Inferior parietal cortex (tissue), 1 donor: ENCODE measurements around the gene ZNF516.
A peak's percentile ranks its signal among the peaks of the same experiment; 100 is the strongest.

Experiments
- DNase-seq: peaks from one replicate; pipeline ENCODE4 v3.0.0-alpha.2; 2016; ENCODE audit errors: extremely low spot score

ZNF516 gene

DNA sequence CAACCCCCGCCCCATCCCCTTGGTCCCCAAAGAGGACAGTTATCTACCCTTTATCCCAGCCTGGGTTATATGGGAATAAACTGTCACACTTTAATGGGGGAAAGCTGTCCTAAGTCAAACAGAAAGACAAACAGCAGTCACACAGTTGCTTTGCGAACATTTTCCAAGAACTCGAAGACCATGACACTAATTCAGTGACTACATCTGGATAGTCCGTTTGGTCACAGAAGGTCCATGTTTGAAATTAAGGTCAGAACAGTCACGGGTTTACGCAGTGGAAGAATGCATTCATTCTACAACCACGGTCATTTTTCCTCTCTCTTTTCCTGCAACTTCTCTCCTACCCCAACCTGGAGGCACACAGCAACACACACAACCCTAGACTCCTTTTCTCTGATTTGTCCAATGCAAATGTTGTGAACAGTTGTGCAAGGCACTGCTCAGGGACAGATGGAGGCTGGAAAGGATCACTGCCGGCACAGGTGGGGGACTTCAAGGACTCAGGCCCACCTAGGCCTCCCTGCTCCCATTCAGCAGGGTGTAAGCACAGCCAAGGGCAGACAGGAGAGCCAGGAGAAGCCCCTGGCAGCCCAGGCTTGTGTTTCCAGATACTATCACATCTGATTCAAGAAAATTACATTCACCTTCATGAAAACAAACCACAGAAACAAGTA, 39.9 kb downstream of the ZNF516 start:
- no peak for DNase-seq

DNA sequence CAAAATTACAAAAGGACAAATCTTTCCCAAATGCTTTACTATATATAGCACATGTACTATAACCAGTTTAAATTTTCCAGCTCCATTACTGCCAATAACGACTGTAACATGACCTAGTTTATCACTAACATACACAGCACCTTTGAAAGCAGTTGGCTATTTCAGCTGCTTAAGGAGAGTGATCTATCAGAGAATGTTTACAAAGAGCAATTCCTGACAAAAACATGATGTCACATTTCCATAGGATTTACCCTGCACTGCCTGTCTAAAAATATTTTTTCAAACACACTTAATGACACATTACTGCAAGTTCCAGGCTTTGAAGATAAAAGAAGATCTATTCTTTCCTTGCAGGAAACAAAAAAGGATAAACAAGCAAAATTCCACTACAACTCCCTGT, 40.6 kb downstream of the ZNF516 start:
- no peak for DNase-seq

DNA sequence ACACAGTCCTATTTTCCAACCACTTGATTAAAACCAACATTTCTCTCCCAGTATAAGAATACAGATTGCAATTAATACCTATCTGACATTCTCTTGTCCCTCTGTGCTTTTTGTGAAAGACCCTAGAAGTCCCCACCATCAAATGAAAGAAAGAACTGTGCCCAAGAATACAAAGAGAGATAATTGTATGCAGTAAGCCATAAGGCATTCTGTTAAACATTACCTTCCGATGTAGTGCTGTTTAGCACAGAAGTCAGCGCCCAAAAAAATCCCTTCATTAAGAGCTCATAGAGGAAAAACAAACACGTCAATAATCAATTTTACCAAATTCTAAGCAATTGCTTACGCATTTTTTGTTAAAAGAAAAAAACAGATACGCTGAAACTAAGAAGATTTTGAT, 41.1 kb downstream of the ZNF516 start:
- DNase-seq, result no peak

DNA sequence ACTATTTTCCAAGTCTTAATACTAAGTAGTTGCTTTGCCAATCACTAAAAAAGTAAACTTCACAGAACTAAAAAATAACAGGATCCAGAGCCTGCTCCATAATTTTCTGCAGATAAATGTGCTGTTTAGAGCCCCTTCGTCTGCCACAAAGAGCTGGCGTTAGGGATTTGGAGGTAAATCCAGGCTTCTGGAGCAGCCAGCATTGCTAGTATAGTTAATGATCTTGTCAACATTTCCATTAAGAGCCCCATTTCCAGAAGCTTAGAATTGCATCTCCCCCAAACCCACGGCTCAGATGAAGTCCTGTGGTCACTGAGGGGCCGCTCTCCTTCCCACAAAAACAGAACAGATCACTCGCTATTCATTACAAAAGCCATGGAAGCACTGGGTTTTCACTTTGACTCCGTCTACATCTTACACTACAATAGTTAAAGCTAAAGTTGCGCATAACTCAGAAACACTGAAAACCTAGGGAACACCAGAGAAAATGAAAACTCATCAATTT, 41.9 kb downstream of the ZNF516 start:
- no peak for DNase-seq

DNA sequence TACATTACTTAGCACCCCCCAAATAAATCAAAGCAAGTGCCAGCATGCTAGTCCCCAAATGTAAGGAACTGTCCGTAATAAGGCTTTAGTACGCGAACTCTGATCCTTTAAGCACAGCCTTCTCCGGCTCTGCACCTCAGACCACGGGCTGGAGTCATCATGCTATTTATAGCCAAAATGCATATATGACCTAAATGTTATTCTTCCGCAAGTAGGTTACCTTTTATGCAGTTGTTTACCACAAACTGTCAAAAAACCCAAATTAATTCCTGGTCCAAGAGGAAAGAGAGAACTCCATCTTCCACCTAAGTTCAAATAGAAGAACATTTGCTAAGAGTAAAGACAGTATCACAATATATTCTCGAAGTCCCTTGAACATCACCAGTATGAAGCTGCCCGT, 42.7 kb downstream of the ZNF516 start:
- no peak for DNase-seq

DNA sequence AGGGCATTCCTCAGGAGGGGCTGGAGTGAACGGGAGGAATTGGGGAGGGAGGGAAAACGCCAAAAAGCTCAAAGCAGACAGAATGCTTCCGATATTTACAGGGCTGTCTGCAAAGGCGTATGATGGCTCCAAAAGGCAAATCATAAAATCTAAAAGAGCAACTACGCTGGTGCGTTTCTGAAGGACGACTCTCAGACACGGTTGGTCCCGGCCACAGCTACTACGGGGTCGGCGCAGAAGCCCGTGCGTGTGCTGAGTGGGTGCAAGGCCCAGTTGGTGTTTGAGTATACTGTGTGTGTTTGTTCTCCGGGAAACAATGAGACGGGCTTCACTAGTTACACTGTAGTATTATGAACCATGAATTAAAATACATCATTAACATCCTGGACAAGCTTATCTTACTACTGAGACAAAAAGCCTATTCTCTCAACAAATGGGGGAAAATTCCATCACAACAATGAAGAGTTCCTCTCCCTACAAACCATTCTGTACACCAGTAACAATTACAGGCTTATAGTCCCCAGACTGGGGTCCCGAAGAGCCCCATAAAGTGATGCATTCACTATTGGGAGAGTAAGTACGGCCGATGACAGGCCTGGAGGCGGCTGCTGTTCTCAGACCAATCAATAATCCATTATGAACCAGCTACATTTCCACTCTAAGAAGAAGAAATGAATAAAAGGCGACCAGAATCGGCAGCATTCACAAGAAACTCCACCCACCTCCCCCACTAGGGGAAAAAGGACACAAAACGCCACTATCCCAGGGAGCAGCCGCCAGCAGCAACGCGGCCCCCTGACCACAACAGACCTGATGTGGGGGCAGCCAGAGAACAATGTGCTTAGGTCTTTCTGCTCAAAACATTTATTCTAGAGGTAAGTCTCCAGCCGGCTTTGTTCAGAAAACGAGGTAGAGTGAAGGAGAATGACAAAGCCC, 43.4 kb downstream of the ZNF516 start:
- DNase-seq, result no peak

DNA sequence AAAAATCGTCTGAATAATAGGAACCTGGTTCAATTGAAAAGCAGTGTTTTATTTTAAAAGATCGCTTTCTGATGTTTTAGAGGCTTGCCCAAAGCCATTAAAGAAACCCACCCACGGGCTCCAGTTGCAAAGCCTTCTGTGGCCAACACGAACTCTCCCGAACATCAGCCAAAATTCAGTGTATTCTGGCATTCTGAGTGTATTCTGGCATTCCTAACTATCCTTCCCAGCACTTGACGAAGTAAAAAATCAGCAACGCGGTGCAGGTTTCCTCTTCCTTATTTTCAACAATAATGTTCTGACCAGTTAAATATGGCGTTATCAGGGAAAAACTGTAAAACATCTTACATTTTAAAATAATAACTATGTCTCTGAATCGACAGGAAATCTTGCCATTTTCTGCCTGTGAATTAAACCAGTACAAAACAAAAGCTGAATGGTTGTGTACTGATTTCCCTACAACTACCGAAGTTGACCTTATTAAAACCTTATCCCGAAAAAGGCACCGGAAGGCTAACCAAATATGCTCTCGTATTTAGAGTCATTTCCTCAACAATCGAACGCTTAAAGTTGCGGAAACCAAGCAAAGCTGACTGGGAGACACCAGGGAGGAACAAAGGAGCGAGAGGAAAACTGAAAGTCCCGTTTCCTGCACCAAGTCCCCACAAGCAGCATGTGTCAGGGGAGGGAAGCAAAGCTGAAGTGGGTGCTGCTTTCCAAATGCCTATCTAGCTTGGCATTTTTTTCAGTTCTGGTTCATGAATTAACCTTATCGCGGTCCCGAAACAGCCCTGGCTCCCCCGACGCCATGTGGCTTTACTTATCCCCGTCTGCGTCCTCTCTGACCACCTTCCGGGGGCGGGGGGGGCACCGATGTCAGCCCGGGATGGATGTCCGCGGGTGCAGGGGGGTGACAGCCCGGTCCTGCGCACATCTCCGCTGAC, 44.3 kb downstream of the ZNF516 start:
- peak; percentile 47 for DNase-seq

DNA sequence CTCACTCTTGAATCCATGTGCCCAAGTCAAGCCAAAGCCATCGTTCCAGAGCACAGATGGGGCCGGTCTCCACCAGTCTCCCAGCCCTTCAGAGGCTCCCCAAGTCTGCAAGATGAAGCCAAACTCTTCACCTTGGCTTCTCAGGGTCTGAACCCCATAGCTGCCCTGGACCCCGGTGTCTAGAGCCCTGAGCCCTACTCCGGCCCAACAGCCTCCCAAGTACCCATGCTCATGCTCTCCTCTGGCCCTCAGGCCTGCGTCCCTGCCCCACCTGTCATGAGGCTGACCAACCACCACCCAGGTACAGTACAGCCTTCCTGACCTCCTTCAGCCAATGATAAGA, 46.0 kb downstream of the ZNF516 start:
- no peak for DNase-seq

DNA sequence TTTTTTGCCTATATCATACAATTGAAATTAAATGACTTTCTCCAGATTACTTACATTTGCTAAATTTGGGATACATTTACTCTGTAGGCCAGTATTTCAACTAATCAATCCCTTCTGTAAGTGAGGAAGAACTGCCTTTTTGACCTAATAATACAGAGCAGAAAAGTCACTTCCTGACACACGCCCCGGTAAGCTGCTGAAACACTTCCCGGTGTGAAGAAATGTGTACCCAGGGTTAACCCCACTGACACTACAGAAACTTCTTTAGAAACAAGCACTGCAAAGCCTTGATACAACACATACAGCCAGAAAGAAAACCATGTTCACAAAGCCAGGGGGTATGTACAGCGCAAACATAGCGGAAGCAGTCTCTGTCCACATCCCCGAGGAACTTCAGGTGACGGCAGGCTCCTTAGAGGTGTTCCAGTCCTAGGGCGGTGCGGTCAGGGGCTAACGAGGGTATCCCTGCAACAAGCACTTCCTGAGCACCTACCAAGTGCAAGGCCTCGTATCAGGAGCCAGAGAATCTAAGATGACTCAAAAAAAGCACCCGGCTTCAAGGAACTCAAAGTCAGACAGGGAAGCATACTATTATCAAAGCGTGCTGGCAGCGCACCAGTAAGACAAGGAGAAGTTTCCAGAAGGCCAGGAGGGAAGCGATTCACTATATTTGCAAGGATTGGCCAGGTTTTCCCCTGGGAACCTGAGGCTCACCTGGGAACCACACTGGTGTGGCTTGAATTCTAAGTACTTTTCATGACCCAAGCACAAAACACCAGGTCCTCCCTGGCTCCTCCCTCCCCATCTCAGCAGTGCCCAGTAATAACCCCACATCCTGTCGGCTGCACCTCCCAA, 46.6 kb downstream of the ZNF516 start:
- DNase-seq, result no peak

DNA sequence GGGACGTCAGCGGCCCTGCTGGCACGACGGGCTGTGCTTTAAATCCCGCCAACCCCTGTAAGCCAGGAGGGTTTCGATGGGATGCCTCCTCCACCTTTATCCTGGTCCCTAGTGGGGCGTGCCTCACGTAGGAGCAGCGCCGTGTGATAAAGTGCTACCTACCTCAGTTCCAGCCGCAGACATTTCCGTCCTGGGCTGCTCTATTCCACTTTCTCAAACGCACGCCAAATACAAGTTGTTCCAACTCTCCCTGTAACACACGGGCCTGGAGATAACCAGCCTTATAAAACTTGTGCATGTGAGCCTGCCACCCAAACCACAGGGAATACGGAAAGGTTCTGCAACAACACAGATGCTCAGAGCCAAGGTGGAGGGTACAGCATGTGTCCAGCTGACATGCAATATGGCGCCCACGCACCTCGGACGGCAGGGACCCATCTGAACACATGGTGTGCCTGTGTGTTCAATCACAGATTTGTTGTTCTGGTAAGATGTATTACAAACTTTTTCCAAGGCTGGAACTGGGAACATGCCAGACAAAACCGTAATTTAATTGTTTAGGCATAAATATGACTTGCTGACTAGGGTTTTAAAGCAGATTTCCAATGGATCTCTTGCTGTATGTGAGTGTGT, 47.7 kb downstream of the ZNF516 start:
- no peak for DNase-seq

DNA sequence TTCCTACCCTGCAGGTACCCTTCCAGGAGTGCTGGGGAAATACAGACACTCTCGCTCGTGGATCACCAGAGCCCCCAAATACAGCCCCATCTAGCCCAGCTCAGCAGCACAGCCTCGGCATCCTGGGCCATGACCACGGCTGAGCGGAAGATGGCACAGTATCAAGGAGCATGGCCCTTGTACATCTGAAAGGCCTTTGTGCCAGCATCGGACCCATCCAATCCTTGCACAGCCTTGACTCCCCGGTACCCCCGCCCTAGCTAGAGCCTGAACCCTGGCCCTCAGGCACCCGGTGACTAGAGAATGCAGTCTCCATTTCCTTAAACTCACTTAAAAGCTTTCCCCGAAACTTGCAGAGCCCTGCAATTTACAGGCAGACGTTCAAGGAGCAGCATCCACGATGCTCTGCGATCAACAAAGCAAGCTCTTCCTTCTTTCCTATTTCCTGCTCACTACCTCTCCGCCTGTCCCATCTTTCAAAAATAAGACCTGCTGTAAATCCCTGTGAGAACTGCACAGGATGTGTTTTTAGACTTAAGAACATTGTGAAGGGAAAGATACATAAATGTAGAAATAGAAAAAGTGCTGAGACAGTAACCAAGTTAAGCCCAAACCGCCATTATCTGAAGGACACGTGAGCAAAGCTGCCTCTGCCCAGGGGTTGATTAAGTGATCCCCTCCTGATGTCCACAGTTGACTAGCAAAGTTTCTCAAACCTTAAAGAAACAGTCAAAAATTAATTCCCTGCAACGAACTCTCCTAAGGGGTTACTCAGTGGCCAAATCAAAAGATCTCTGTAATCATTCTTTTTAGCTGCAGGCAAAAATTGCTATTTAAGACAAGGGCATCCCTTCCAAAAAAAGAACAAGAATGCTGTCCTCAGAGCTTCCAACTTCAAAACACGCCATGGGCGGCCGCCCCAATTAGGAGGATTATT, 48.5 kb downstream of the ZNF516 start:
- DNase-seq, result no peak

DNA sequence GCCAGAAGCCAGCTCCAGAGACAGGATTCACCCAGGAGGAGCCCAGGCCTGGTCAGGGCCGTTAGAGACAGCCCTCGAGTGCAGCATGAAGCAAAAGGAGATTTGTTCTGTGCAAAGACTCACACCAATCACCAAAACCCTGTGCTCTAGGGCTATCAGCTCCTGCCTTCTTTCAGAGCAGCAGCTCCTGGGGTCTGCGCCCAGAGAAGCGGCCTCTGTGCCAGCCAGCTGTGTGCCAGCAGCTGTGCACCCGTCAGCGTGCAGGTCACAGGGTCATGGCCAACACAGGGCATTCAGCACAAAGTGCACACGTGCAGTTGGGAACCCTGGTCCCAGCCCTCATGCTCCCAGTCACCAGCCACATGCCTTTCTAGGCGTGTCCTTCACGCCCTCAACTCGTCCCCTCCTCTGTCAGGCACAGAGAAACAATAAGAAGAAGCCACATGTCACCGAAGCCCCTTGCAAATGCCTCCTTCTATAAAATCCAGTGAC, 49.3 kb downstream of the ZNF516 start:
- no peak for DNase-seq

DNA sequence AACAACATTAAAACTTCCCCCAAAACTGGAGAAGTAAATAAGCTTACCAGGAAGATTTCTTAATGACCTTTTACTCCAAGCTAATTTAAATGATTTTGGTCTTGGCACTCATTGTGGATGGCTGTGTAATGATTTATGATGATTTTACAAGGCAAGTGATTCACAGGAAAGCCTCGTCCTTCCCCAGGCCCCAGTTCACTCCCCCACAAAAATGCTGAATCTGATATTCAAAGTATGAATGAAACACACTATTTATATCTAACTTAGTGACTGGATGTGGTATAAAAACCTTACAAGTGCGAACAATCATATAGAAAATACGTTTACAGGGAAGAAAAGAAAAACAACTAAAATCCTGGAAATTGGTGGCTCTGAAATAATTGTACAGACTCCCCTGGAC, 49.8 kb downstream of the ZNF516 start:
- no peak for DNase-seq

DNA sequence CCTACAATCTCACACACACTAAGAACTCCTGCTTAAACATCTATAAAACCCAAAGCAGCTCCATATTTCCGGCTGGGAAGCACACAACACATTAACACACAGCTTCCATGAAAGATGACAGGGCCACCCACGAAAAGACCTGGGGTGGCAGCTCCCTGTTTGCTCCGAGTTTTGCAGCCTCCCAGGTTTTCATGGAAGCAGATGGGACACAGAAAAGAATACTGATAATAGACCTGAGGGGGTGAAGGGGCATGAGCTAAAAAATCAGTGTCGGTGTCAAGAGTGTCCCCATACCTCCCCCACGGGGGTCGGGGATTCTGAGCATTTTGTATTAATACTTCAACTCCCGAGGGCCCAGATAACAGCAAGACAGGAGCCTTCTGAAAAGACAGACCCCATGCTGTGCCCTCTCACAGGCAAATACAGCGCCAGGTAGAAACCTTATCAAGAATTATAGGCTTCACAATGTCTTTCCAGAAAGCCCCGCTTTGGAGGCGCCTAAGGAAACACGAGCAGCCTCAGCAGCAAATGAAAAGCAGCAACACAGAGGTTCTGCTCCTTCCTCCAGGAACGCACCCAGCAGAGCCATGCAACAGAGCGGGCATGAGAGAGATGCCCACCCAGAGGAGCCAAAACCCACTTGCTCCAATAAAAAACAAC, 50.5 kb downstream of the ZNF516 start:
- DNase-seq, result no peak

DNA sequence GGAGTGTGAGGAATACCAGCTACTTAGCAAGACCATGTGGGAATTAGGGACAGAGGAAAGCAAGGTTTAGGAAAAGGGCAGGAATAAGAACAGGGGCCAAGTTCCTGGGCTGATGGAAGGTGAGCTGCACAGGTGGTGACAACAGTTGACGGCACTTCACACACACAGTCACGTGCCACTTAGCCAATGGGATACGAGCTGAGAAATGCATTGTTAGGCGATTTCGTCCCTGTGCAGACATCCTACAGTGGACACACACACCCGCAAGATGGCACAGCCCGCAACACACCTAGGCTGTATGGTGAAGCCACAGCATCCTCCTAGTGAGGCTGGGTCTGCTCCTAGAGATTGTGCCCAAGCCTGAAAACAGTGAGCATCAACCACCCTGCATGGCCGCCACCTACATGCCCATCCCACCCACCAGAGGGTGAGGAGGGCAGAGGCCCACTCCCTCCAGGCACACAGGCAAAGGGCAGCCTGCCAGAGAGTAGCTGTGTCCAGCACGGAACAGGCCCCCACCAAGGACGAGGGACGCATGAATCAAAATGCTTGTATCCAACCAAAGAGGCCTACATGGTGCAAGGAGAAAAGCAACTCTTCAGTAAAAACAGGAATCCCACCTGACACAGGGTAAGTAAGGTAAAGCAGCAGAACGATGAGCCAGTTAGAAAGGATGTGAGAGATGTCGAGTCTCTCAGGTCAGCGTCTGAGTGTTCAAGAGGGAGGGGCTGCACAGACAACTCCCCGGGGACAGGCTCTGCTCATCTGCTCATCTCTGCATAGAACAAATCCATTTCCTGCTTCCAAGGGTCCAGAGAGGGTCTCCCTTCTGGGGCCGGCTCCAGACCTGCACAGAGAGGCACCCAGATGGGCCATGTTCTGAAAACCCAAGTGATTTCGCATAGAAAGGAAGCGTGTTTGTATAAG, 51.3 kb downstream of the ZNF516 start:
- no peak for DNase-seq

DNA sequence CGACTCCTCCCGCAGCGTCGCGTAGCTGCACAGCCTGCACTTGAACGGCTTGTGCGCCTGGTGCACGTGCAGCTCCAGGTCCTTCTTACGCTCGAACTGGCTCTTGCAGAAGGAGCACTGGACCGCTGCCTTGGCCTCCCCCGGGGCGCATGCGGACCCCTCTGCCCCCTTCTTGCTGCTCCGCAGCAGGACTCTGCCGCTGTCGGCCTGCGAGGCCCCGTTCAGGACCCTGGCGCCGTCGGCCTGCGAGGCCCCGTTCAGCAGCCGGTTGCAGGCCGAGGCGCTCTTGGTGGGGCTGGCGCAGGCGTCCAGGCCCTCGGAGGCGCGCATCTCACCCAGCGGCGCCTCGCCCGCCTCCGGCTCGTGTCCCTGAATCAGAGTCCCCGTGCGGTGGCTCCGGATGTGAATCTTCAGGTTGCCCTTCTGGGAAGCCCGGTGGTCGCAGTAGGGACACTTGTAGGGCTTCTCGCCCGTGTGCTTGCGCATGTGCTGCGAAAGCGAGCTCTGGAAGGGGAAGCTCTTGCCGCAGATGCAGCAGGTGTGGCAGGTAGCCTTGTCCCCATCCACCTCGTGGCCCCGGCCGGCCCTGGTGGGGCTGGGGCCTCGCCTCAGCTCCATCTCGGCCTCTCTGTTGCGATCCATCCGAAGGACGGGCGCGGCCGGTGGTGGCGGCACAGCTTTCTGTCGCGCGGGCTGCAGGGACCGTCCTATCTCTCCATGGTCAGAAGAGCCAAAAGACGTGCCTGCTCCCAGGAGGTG, 52.5 kb downstream of the ZNF516 start:
- DNase-seq, result no peak
